Neural crest cell (in vitro differentiated cells): ENCODE data around the gene DDC. TPM values are rescaled to one million over a fixed set of nuclear protein-coding genes. Genes with fewer than 3 reads are reported as not detected.

Source experiments
- DNase-seq: peaks from one replicate; pipeline ENCODE4 v3.0.0; 2021; ENCODE audit warnings: low read depth, mixed read lengths, low spot score
- H3K27ac Mint-ChIP-seq: one replicate; pipeline ENCODE4 v1.8.0; 2021; ENCODE audit warnings: mild to moderate bottlenecking, mixed read lengths; ENCODE audit not compliant: unreplicated experiment
- H3K27me3 Mint-ChIP-seq: 2 replicates; pipeline ENCODE4 v1.8.0; 2021; ENCODE audit warnings: low read depth, mild to moderate bottlenecking, mixed read lengths
- H3K36me3 Mint-ChIP-seq: 2 replicates; pipeline ENCODE4 v1.8.0; 2021; ENCODE audit warnings: low read depth, mild to moderate bottlenecking, mixed read lengths
- H3K4me1 Mint-ChIP-seq: 2 replicates; pipeline ENCODE4 v1.8.0; 2021; ENCODE audit warnings: mixed read lengths
- H3K4me3 Mint-ChIP-seq: one replicate; pipeline ENCODE4 v1.8.0; 2021; ENCODE audit warnings: mild to moderate bottlenecking, mixed read lengths
- H3K9me3 Mint-ChIP-seq: 2 replicates; pipeline ENCODE4 v1.8.0; 2021; ENCODE audit warnings: mixed read lengths
- CTCF ChIP-seq: fragments of 200-600 bp; sonication (generic); conservative IDR thresholded peaks from 2 replicates; pipeline ENCODE4 v1.5.0; 2021; ENCODE audit warnings: antibody characterized with exemption, mild to moderate bottlenecking
- total RNA-seq: library from RNA; stranded (reverse); gene quantifications from 2 replicates; pipeline ENCODE4 v1.2.1, GENCODE V29; 2021

DDC gene
- total RNA-seq, 1 donor from 2014 or later, result 1.0 TPM

GRCh38 chr7:50409856-50410745 is 155.1 kb downstream of the DDC start:
- no peak for TF ChIP-seq CTCF
- Mint-ChIP-seq H3K9me3 (no peaks in the 10 kb centered on the region), H3K27me3 (peaks cover 2% of the 10 kb centered on the region), H3K4me1 (no peaks in the 10 kb centered on the region), H3K36me3 (no peaks in the 10 kb centered on the region), H3K4me3 (no peak overlapping the region), H3K27ac (no peak overlapping the region)
- no peak for DNase-seq

Other genes with a start within 250 kb of the DDC start
- gene FIGNL1, start 115.1 kb downstream of the DDC start, total RNA-seq, result 40.4 and 44.0 TPM in 2 replicates
- 86.0 and 93.0 TPM in 2 replicates for gene GRB10, start 217.5 kb upstream of the DDC start, total RNA-seq